SW480 (cell line): ENCODE measurements around the gene DYNLT3.

Source experiments
- DNase-seq: peaks from one replicate; pipeline ENCODE4 v3.0.0-alpha.2; 2016; ENCODE audit warnings: low spot score

Gene DYNLT3

GRCh38 chrX:37846934-37847732, at the start of gene DYNLT3:
TSS of gene DYNLT3 (minus strand) at chrX:37847571. CDS start at chrX:37847510, 61 bp downstream.
- peak; percentile 85 for DNase-seq

- DNase-seq = no peak
Observed at GRCh38 chrX:37896511-37896890, 49.1 kb upstream of the DYNLT3 start.

- DNase-seq = no peak
Observed at GRCh38 chrX:37895795-37896510, 48.6 kb upstream of the DYNLT3 start.

- no peak for DNase-seq
Observed at GRCh38 chrX:37894725-37895124, 47.4 kb upstream of the DYNLT3 start.

GRCh38 chrX:37888010-37888409, 40.6 kb upstream of the DYNLT3 start:
- DNase-seq = no peak

- no peak for DNase-seq
Observed at GRCh38 chrX:37887347-37887746, 40.0 kb upstream of the DYNLT3 start.

GRCh38 chrX:37883196-37883595, 35.8 kb upstream of the DYNLT3 start:
- no peak for DNase-seq

- no peak for DNase-seq
Observed at GRCh38 chrX:37879692-37880091, 32.3 kb upstream of the DYNLT3 start.

GRCh38 chrX:37876716-37877115, 29.3 kb upstream of the DYNLT3 start:
- no peak for DNase-seq

- DNase-seq = no peak
Observed at GRCh38 chrX:37875675-37876074, 28.3 kb upstream of the DYNLT3 start.

GRCh38 chrX:37873220-37873619, 25.8 kb upstream of the DYNLT3 start:
- DNase-seq = no peak

GRCh38 chrX:37872303-37872655, 24.9 kb upstream of the DYNLT3 start:
- no peak for DNase-seq

- DNase-seq = peak; percentile 39
Observed at GRCh38 chrX:37871626-37872302, 24.4 kb upstream of the DYNLT3 start.

- no peak for DNase-seq
Observed at GRCh38 chrX:37867536-37868153, 20.3 kb upstream of the DYNLT3 start.

GRCh38 chrX:37863728-37864127, 16.4 kb upstream of the DYNLT3 start:
- no peak for DNase-seq

GRCh38 chrX:37862851-37863250, 15.5 kb upstream of the DYNLT3 start:
- DNase-seq = no peak

GRCh38 chrX:37860721-37861120, 13.3 kb upstream of the DYNLT3 start:
- DNase-seq = no peak

- no peak for DNase-seq
Observed at GRCh38 chrX:37854748-37855147, 7.4 kb upstream of the DYNLT3 start.

- DNase-seq = no peak
Observed at GRCh38 chrX:37854148-37854547, 6.8 kb upstream of the DYNLT3 start.

GRCh38 chrX:37847733-37848197, 394 bp upstream of the DYNLT3 start:
- no peak for DNase-seq

GRCh38 chrX:37846558-37846933, 825 bp downstream of the DYNLT3 start:
- DNase-seq = peak; percentile 3

- DNase-seq = peak; percentile 42
Observed at GRCh38 chrX:37846141-37846540, 1.2 kb downstream of the DYNLT3 start.
